HUES64 (cell line): ENCODE results near the gene FGF13.

Experiments
- H3K27ac ChIP-seq: 2 replicates; pipeline ENCODE4 v1.7.0; 2013; ENCODE audit warnings: low read depth, low read length, inconsistent platforms
- H3K27me3 ChIP-seq: 2 replicates; pipeline ENCODE4 v1.6.1; 2013; ENCODE audit warnings: mild to moderate bottlenecking, low read length; ENCODE audit not compliant: insufficient read depth
- H3K36me3 ChIP-seq: 2 replicates; pipeline ENCODE4 v1.6.1; 2013; ENCODE audit warnings: mild to moderate bottlenecking, low read length; ENCODE audit not compliant: insufficient read depth
- H3K4me1 ChIP-seq: 2 replicates; pipeline ENCODE4 v1.6.1; 2013; ENCODE audit warnings: mild to moderate bottlenecking, low read length, moderate library complexity; ENCODE audit not compliant: insufficient read depth
- H3K4me3 ChIP-seq: 2 replicates; pipeline ENCODE4 v1.5.1; 2013; ENCODE audit warnings: mild to moderate bottlenecking, low read length, moderate library complexity
- H3K9ac ChIP-seq: 2 replicates; pipeline ENCODE4 v1.6.1; 2013; ENCODE audit warnings: mild to moderate bottlenecking, low read depth, low read length
- H3K9me3 ChIP-seq: 2 replicates; pipeline ENCODE4 v1.6.1; 2013; ENCODE audit warnings: low read depth, low read length; ENCODE audit not compliant: insufficient read depth
- WGBS: fragments of 150-250, 120-280 bp; methylation state at CpG from one replicate; pipeline ENCODE4 v1.1.7; 2013; ENCODE audit warnings: missing lambda C conversion rate; 5-methylcytosine and 5-hydroxymethylcytosine counted together

Gene FGF13

GRCh38 chrX:138664016-138664415 lies 47.5 kb downstream of the FGF13 start:
- H3K27ac ChIP-seq = no peak overlapping the region
- 96% methylated on average over 2 of the region's 3 CpGs for WGBS
- no peaks in the 10 kb centered on the region for H3K36me3 ChIP-seq
- no peak overlapping the region for H3K9ac ChIP-seq
- H3K27me3 ChIP-seq = no peaks in the 10 kb centered on the region
- peaks cover 3% of the 10 kb centered on the region; the same call in 1 of the 2 replicates for H3K4me1 ChIP-seq
- no peaks in the 10 kb centered on the region for H3K9me3 ChIP-seq
- H3K4me3 ChIP-seq = no peak overlapping the region

- H3K27me3 ChIP-seq = no peaks in the 10 kb centered on the region
- H3K4me3 ChIP-seq = no peak overlapping the region
- H3K4me1 ChIP-seq = peaks cover 12% of the 10 kb centered on the region; the same call in 1 of the 2 replicates
- no peaks in the 10 kb centered on the region for H3K36me3 ChIP-seq
- H3K9ac ChIP-seq = no peak overlapping the region
- H3K9me3 ChIP-seq = no peaks in the 10 kb centered on the region
- no peak overlapping the region for H3K27ac ChIP-seq
Measured at GRCh38 chrX:138651494-138651893, 60.0 kb downstream of the FGF13 start.

- Histone ChIP-seq H3K9ac (no peak overlapping the region), H3K36me3 (no peaks in the 10 kb centered on the region), H3K4me3 (no peak overlapping the region), H3K27ac (no peak overlapping the region), H3K4me1 (peaks cover 17% of the 10 kb centered on the region), H3K27me3 (no peaks in the 10 kb centered on the region), H3K9me3 (no peaks in the 10 kb centered on the region)
- WGBS = 85% methylated on average over 4 of the region's 4 CpGs
Measured at GRCh38 chrX:138648568-138648967, 62.9 kb downstream of the FGF13 start.

GRCh38 chrX:138638996-138639395 lies 72.5 kb downstream of the FGF13 start:
- 95% methylated on average over 2 of the region's 2 CpGs for WGBS
- Histone ChIP-seq H3K36me3 (no peaks in the 10 kb centered on the region), H3K9ac (no peak overlapping the region), H3K27me3 (no peaks in the 10 kb centered on the region), H3K9me3 (no peaks in the 10 kb centered on the region), H3K4me1 (no peaks in the 10 kb centered on the region), H3K27ac (no peak overlapping the region), H3K4me3 (no peak overlapping the region)
